ENCODE measurements around the gene ELAC2. TPM values are rescaled to one million over a fixed set of nuclear protein-coding genes. Genes with fewer than 3 reads are reported as not detected.

The ELAC2 gene, protein sequence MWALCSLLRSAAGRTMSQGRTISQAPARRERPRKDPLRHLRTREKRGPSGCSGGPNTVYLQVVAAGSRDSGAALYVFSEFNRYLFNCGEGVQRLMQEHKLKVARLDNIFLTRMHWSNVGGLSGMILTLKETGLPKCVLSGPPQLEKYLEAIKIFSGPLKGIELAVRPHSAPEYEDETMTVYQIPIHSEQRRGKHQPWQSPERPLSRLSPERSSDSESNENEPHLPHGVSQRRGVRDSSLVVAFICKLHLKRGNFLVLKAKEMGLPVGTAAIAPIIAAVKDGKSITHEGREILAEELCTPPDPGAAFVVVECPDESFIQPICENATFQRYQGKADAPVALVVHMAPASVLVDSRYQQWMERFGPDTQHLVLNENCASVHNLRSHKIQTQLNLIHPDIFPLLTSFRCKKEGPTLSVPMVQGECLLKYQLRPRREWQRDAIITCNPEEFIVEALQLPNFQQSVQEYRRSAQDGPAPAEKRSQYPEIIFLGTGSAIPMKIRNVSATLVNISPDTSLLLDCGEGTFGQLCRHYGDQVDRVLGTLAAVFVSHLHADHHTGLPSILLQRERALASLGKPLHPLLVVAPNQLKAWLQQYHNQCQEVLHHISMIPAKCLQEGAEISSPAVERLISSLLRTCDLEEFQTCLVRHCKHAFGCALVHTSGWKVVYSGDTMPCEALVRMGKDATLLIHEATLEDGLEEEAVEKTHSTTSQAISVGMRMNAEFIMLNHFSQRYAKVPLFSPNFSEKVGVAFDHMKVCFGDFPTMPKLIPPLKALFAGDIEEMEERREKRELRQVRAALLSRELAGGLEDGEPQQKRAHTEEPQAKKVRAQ
- polyA plus RNA-seq (2013, experiment 1 of 2) = 80.8 TPM
- polyA plus RNA-seq (2013, experiment 2 of 2) = 82.3 TPM

DNA sequence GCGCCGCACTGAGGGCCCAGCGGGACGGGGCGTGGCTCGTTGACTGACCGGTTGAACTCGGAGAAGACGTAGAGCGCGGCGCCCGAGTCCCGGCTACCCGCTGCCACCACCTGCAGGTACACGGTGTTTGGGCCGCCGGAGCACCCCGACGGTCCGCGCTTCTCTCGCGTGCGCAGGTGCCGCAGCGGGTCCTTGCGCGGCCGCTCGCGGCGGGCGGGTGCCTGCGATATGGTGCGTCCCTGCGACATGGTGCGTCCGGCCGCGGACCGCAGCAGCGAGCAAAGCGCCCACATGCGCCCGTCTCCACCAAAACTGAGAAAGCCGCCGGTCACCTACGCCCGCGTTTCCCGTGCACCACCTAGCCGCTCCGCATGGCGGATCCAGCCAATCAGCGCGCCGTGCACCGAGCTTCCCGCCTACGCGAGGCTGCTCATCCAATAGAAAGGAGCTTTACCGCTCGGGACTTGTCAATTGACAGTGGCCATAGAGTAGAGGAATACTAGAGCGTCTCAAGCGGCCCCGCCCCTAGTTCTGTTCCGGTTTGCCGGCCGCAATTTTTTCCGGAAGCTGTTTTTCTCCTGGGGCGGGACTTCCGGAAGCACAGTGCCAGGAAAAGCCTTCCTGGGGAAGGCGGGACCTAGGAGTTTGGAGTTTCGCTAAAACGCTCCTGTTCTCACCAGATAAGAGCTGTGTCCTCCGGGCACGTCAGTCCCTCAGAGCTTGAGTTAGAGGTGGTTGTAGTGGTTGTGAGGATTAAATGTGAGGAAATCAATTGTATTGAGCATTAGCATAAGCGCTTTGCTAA is at the start of gene ELAC2:
TSS of gene ELAC2 (minus strand) at position 373 of the 805 bp plus-strand sequence. CDS start at position 293, 80 bp downstream.
- Histone ChIP-seq H2BK15ac (replicated peaks; ENCODE audit: low read depth) (no peak within 1 kb of the TSS), H2BK120ac (ENCODE audit: low read depth, low read length) (no peak within 1 kb of the TSS), H3K79me1 (ENCODE audit: low read length) (peaks cover 12% of the 10 kb centered on the region), H3K4me1 (ENCODE audit: control insufficient read depth, low read depth, low read length) (no peaks in the 10 kb centered on the region), H3K36me3 (ENCODE audit: control insufficient read depth, insufficient read depth, low read length) (peaks cover 9% of the 10 kb centered on the region), H3K23ac (ENCODE audit: low read length) (no peak within 1 kb of the TSS), H3K18ac (ENCODE audit: low read length) (peak within 1 kb of the TSS; percentile 46), H4K8ac (ENCODE audit: low read depth, low read length) (peak within 1 kb of the TSS; percentile 90), H3K9ac (ENCODE audit: low read length) (peak within 1 kb of the TSS; percentile 95), H3K79me2 (ENCODE audit: control insufficient read depth, insufficient read depth, low read length) (peaks cover 12% of the 10 kb centered on the region), H4K5ac (ENCODE audit: low read length) (no peak within 1 kb of the TSS), H3K4me2 (ENCODE audit: low read length) (peak within 1 kb of the TSS; percentile 98), H3K4ac (ENCODE audit: low read depth, low read length) (peak within 1 kb of the TSS; percentile 38), H3K27ac (ENCODE audit: low read depth, low read length) (peak within 1 kb of the TSS; percentile 95), H3K56ac (ENCODE audit: low read length) (peak within 1 kb of the TSS; percentile 98), H2BK5ac (ENCODE audit: low read length) (no peak within 1 kb of the TSS), H3K4me3 (ENCODE audit: low read length) (peak within 1 kb of the TSS; percentile 95), H3K27me3 (ENCODE audit: insufficient read depth, low read length, poor library complexity) (no peaks in the 10 kb centered on the region), H2AK5ac (ENCODE audit: low read length) (no peak within 1 kb of the TSS)
- WGBS (ENCODE audit: extremely low coverage, insufficient coverage, low lambda C conversion rate) = no CpG with 5 or more reads among the region's 79 CpGs
- peak; percentile 100 for DNase-seq

DNA sequence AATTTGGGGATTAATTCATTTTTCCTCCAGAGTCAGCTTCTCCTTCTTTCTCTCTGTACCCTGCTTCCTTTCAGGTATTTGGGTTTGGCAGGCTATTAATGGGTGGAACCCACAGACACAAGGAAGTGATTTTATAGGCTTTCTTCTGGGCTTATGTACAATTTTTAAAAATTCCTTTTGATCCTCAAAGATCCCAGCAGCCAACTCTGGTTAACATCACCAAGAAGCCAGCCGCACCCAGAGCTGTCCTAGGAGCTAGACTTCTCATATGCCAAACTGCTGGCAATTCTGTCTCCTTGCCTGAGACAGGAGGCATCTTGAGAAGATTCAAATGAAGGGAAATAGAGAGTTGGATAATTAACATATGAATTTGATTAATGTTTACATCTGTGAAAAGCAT is 47.2 kb upstream of the ELAC2 start:
- Histone ChIP-seq H4K5ac (ENCODE audit: low read length) (no peak overlapping the region), H3K4me3 (ENCODE audit: low read length) (no peak overlapping the region), H2BK120ac (ENCODE audit: low read depth, low read length) (no peak overlapping the region), H3K18ac (ENCODE audit: low read length) (no peak overlapping the region), H2AK5ac (ENCODE audit: low read length) (no peak overlapping the region), H3K4me2 (ENCODE audit: low read length) (no peak overlapping the region), H3K79me2 (ENCODE audit: control insufficient read depth, insufficient read depth, low read length) (no peaks in the 10 kb centered on the region), H2BK15ac (replicated peaks; ENCODE audit: low read depth) (no peak overlapping the region), H3K79me1 (ENCODE audit: low read length) (no peaks in the 10 kb centered on the region), H2BK5ac (ENCODE audit: low read length) (no peak overlapping the region), H3K27me3 (ENCODE audit: insufficient read depth, low read length, poor library complexity) (no peaks in the 10 kb centered on the region), H3K36me3 (ENCODE audit: control insufficient read depth, insufficient read depth, low read length) (no peaks in the 10 kb centered on the region), H3K9ac (ENCODE audit: low read length) (no peak overlapping the region), H4K8ac (ENCODE audit: low read depth, low read length) (no peak overlapping the region), H3K4ac (ENCODE audit: low read depth, low read length) (no peak overlapping the region), H3K56ac (ENCODE audit: low read length) (no peak overlapping the region), H3K23ac (ENCODE audit: low read length) (no peak overlapping the region), H3K4me1 (ENCODE audit: control insufficient read depth, low read depth, low read length) (no peaks in the 10 kb centered on the region), H3K27ac (ENCODE audit: low read depth, low read length) (no peak overlapping the region)
- no CpG with 5 or more reads among the region's 1 CpG for WGBS (ENCODE audit: extremely low coverage, insufficient coverage, low lambda C conversion rate)
- no peak for DNase-seq

DNA sequence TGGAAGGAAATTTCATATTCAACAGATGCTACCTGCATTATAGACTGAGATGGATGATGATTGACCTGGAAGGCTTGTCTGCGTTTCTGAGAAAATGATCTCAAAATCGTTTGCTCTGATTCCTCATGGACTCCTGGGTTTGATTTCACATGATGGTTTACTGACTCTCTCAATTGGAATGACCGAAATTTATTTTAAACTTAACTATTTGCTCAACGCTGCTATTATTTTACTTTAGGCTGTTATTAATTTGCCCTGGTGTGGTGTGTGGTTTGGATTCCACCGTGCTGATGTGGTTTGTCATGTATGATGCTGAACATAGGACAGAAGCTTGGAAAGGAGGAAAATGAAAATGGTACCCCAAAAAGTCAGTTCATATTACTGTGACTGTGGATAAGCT is 37.3 kb upstream of the ELAC2 start:
- DNase-seq = no peak
- Histone ChIP-seq H3K4me2 (ENCODE audit: low read length) (no peak overlapping the region), H3K23ac (ENCODE audit: low read length) (no peak overlapping the region), H3K56ac (ENCODE audit: low read length) (no peak overlapping the region), H2BK15ac (replicated peaks; ENCODE audit: low read depth) (no peak overlapping the region), H3K4me1 (ENCODE audit: control insufficient read depth, low read depth, low read length) (no peaks in the 10 kb centered on the region), H2AK5ac (ENCODE audit: low read length) (no peak overlapping the region), H3K79me1 (ENCODE audit: low read length) (no peaks in the 10 kb centered on the region), H3K4ac (ENCODE audit: low read depth, low read length) (no peak overlapping the region), H3K4me3 (ENCODE audit: low read length) (no peak overlapping the region), H2BK5ac (ENCODE audit: low read length) (no peak overlapping the region), H3K27ac (ENCODE audit: low read depth, low read length) (no peak overlapping the region), H3K79me2 (ENCODE audit: control insufficient read depth, insufficient read depth, low read length) (no peaks in the 10 kb centered on the region), H3K18ac (ENCODE audit: low read length) (no peak overlapping the region), H3K36me3 (ENCODE audit: control insufficient read depth, insufficient read depth, low read length) (no peaks in the 10 kb centered on the region), H4K8ac (ENCODE audit: low read depth, low read length) (no peak overlapping the region), H3K27me3 (ENCODE audit: insufficient read depth, low read length, poor library complexity) (no peaks in the 10 kb centered on the region), H2BK120ac (ENCODE audit: low read depth, low read length) (no peak overlapping the region), H3K9ac (ENCODE audit: low read length) (no peak overlapping the region), H4K5ac (ENCODE audit: low read length) (no peak overlapping the region)
- WGBS (ENCODE audit: extremely low coverage, insufficient coverage, low lambda C conversion rate) = no CpG with 5 or more reads among the region's 5 CpGs

DNA sequence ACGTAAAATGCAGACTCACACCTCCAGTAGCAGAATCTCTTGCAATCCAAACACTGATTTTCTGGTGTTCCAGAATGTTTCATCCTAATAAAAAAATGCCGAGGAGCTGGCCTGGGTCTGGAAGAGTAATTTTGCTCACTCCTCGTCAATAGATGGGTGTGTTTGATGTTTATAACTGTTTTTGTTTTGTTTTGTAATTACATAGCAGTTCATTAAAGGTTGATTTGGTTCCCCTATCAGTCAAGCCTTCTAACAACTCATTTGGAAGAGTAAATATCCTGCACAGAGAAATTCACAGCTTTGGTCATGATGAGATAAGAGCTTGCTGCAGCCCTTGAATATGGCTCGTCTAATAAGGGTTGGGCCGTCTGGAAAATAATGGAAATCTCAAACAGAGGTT is 36.8 kb upstream of the ELAC2 start:
- Histone ChIP-seq H3K4me2 (ENCODE audit: low read length) (no peak overlapping the region), H2BK15ac (replicated peaks; ENCODE audit: low read depth) (no peak overlapping the region), H3K4me1 (ENCODE audit: control insufficient read depth, low read depth, low read length) (no peaks in the 10 kb centered on the region), H3K18ac (ENCODE audit: low read length) (no peak overlapping the region), H2BK120ac (ENCODE audit: low read depth, low read length) (no peak overlapping the region), H3K4me3 (ENCODE audit: low read length) (no peak overlapping the region), H3K9ac (ENCODE audit: low read length) (no peak overlapping the region), H3K23ac (ENCODE audit: low read length) (no peak overlapping the region), H2AK5ac (ENCODE audit: low read length) (no peak overlapping the region), H2BK5ac (ENCODE audit: low read length) (no peak overlapping the region), H3K27me3 (ENCODE audit: insufficient read depth, low read length, poor library complexity) (no peaks in the 10 kb centered on the region), H4K8ac (ENCODE audit: low read depth, low read length) (no peak overlapping the region), H4K5ac (ENCODE audit: low read length) (no peak overlapping the region), H3K79me2 (ENCODE audit: control insufficient read depth, insufficient read depth, low read length) (no peaks in the 10 kb centered on the region), H3K79me1 (ENCODE audit: low read length) (no peaks in the 10 kb centered on the region), H3K4ac (ENCODE audit: low read depth, low read length) (no peak overlapping the region), H3K27ac (ENCODE audit: low read depth, low read length) (no peak overlapping the region), H3K56ac (ENCODE audit: low read length) (no peak overlapping the region), H3K36me3 (ENCODE audit: control insufficient read depth, insufficient read depth, low read length) (no peaks in the 10 kb centered on the region)
- peak; percentile 54 for DNase-seq
- no CpG with 5 or more reads among the region's 5 CpGs for WGBS (ENCODE audit: extremely low coverage, insufficient coverage, low lambda C conversion rate)

DNA sequence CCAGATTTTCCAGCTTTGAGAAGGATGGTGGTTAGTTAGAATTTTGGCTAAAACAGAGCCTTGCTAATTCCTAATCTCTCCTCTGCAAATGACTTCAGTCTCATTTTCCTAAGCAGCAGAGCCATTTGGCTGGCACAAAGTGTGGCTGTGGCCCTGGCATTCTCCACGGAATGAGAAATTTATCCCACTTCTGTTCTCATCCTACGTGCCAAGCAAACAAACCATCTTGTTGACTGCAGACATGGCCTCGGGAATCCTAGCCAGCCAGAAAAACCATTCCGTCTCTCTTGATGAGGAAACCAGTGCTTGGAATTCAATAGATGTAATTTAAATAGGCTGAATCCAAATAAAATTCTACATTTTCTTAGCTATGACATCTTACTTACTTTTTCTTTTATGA is 34.1 kb upstream of the ELAC2 start:
- H2BK5ac ChIP-seq (ENCODE audit: low read length) = no peak overlapping the region
- no peak overlapping the region for H2BK15ac ChIP-seq (replicated peaks; ENCODE audit: low read depth)
- no peaks in the 10 kb centered on the region for H3K36me3 ChIP-seq (ENCODE audit: control insufficient read depth, insufficient read depth, low read length)
- no peaks in the 10 kb centered on the region for H3K79me1 ChIP-seq (ENCODE audit: low read length)
- no peak overlapping the region for H2AK5ac ChIP-seq (ENCODE audit: low read length)
- no peak overlapping the region for H4K8ac ChIP-seq (ENCODE audit: low read depth, low read length)
- H3K9ac ChIP-seq (ENCODE audit: low read length) = no peak overlapping the region
- H3K4ac ChIP-seq (ENCODE audit: low read depth, low read length) = no peak overlapping the region
- no peak overlapping the region for H2BK120ac ChIP-seq (ENCODE audit: low read depth, low read length)
- no peak overlapping the region for H3K18ac ChIP-seq (ENCODE audit: low read length)
- no peaks in the 10 kb centered on the region for H3K27me3 ChIP-seq (ENCODE audit: insufficient read depth, low read length, poor library complexity)
- no peak overlapping the region for H3K56ac ChIP-seq (ENCODE audit: low read length)
- no peak overlapping the region for H3K4me2 ChIP-seq (ENCODE audit: low read length)
- DNase-seq = no peak
- H3K23ac ChIP-seq (ENCODE audit: low read length) = no peak overlapping the region
- H3K4me3 ChIP-seq (ENCODE audit: low read length) = no peak overlapping the region
- no peak overlapping the region for H4K5ac ChIP-seq (ENCODE audit: low read length)
- WGBS (ENCODE audit: extremely low coverage, insufficient coverage, low lambda C conversion rate) = no CpG with 5 or more reads among the region's 4 CpGs
- no peaks in the 10 kb centered on the region for H3K79me2 ChIP-seq (ENCODE audit: control insufficient read depth, insufficient read depth, low read length)
- H3K27ac ChIP-seq (ENCODE audit: low read depth, low read length) = no peak overlapping the region
- H3K4me1 ChIP-seq (ENCODE audit: control insufficient read depth, low read depth, low read length) = peaks cover 2% of the 10 kb centered on the region

All from mesendoderm (in vitro differentiated cells).